ENCODE data around the gene TNFRSF18.

GRCh38 chr1:1163538-1164070 is 42.8 kb downstream of the TNFRSF18 start:
- TF ChIP-seq MAX (CRISPR knock-in tag; IDR thresholded peaks at IDR 0.05) (no peak), ATF3 (CRISPR knock-in tag; conservative IDR thresholded peaks at IDR 0.05) (no peak), ZNF121 (CRISPR knock-in tag; IDR thresholded peaks at IDR 0.05) (no peak), HMGXB4 (CRISPR knock-in tag; IDR thresholded peaks at IDR 0.05) (no peak)
- TF ChIP-seq, protein P1, sequence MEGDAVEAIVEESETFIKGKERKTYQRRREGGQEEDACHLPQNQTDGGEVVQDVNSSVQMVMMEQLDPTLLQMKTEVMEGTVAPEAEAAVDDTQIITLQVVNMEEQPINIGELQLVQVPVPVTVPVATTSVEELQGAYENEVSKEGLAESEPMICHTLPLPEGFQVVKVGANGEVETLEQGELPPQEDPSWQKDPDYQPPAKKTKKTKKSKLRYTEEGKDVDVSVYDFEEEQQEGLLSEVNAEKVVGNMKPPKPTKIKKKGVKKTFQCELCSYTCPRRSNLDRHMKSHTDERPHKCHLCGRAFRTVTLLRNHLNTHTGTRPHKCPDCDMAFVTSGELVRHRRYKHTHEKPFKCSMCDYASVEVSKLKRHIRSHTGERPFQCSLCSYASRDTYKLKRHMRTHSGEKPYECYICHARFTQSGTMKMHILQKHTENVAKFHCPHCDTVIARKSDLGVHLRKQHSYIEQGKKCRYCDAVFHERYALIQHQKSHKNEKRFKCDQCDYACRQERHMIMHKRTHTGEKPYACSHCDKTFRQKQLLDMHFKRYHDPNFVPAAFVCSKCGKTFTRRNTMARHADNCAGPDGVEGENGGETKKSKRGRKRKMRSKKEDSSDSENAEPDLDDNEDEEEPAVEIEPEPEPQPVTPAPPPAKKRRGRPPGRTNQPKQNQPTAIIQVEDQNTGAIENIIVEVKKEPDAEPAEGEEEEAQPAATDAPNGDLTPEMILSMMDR (IDR thresholded peaks at IDR 0.05) = no peak
- TF ChIP-seq, protein P2, sequence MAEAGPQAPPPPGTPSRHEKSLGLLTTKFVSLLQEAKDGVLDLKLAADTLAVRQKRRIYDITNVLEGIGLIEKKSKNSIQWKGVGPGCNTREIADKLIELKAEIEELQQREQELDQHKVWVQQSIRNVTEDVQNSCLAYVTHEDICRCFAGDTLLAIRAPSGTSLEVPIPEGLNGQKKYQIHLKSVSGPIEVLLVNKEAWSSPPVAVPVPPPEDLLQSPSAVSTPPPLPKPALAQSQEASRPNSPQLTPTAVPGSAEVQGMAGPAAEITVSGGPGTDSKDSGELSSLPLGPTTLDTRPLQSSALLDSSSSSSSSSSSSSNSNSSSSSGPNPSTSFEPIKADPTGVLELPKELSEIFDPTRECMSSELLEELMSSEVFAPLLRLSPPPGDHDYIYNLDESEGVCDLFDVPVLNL (CRISPR knock-in tag; IDR thresholded peaks at IDR 0.05; ENCODE audit: borderline replicate concordance, low read depth) = no peak
- TF ChIP-seq, protein P3, sequence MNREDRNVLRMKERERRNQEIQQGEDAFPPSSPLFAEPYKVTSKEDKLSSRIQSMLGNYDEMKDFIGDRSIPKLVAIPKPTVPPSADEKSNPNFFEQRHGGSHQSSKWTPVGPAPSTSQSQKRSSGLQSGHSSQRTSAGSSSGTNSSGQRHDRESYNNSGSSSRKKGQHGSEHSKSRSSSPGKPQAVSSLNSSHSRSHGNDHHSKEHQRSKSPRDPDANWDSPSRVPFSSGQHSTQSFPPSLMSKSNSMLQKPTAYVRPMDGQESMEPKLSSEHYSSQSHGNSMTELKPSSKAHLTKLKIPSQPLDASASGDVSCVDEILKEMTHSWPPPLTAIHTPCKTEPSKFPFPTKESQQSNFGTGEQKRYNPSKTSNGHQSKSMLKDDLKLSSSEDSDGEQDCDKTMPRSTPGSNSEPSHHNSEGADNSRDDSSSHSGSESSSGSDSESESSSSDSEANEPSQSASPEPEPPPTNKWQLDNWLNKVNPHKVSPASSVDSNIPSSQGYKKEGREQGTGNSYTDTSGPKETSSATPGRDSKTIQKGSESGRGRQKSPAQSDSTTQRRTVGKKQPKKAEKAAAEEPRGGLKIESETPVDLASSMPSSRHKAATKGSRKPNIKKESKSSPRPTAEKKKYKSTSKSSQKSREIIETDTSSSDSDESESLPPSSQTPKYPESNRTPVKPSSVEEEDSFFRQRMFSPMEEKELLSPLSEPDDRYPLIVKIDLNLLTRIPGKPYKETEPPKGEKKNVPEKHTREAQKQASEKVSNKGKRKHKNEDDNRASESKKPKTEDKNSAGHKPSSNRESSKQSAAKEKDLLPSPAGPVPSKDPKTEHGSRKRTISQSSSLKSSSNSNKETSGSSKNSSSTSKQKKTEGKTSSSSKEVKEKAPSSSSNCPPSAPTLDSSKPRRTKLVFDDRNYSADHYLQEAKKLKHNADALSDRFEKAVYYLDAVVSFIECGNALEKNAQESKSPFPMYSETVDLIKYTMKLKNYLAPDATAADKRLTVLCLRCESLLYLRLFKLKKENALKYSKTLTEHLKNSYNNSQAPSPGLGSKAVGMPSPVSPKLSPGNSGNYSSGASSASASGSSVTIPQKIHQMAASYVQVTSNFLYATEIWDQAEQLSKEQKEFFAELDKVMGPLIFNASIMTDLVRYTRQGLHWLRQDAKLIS (CRISPR knock-in tag; IDR thresholded peaks at IDR 0.05; ENCODE audit: borderline replicate concordance) = no peak
